ENCODE data around the gene GNG7.

Gene GNG7

GRCh38 chr19:2577722-2578335 lies 124.7 kb downstream of the GNG7 start:
- TF ChIP-seq, protein P1, sequence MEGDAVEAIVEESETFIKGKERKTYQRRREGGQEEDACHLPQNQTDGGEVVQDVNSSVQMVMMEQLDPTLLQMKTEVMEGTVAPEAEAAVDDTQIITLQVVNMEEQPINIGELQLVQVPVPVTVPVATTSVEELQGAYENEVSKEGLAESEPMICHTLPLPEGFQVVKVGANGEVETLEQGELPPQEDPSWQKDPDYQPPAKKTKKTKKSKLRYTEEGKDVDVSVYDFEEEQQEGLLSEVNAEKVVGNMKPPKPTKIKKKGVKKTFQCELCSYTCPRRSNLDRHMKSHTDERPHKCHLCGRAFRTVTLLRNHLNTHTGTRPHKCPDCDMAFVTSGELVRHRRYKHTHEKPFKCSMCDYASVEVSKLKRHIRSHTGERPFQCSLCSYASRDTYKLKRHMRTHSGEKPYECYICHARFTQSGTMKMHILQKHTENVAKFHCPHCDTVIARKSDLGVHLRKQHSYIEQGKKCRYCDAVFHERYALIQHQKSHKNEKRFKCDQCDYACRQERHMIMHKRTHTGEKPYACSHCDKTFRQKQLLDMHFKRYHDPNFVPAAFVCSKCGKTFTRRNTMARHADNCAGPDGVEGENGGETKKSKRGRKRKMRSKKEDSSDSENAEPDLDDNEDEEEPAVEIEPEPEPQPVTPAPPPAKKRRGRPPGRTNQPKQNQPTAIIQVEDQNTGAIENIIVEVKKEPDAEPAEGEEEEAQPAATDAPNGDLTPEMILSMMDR (IDR thresholded peaks at IDR 0.05; ENCODE audit: poor library complexity, severe bottlenecking) = no peak
- H3K27me3 ChIP-seq (ENCODE audit: insufficient read depth, poor library complexity, severe bottlenecking) = no peaks in the 10 kb centered on the region
- H3K36me3 ChIP-seq (ENCODE audit: low read depth) = no peaks in the 10 kb centered on the region
- H3K9me3 ChIP-seq (ENCODE audit: severe bottlenecking) = peaks cover 5% of the 10 kb centered on the region
- H3K4me1 ChIP-seq (ENCODE audit: insufficient read depth, poor library complexity, severe bottlenecking) = peaks cover 10% of the 10 kb centered on the region
- DNase-seq (ENCODE audit: low spot score) (no peak), ATAC-seq (ENCODE audit: low read depth) (no peak)
- H3K4me3 ChIP-seq (ENCODE audit: severe bottlenecking) = no peak overlapping the region
- H3K27ac ChIP-seq (ENCODE audit: poor library complexity, severe bottlenecking) = peak overlapping the region; percentile 82

- TF ChIP-seq, protein P1 (IDR thresholded peaks at IDR 0.05; ENCODE audit: poor library complexity, severe bottlenecking) = no peak
- Histone ChIP-seq H3K9me3 (ENCODE audit: severe bottlenecking) (no peaks in the 10 kb centered on the region), H3K36me3 (ENCODE audit: low read depth) (no peaks in the 10 kb centered on the region), H3K4me1 (ENCODE audit: insufficient read depth, poor library complexity, severe bottlenecking) (peaks cover 10% of the 10 kb centered on the region), H3K27me3 (ENCODE audit: insufficient read depth, poor library complexity, severe bottlenecking) (no peaks in the 10 kb centered on the region), H3K27ac (ENCODE audit: poor library complexity, severe bottlenecking) (no peak overlapping the region), H3K4me3 (ENCODE audit: severe bottlenecking) (no peak overlapping the region)
- no peak for DNase-seq (ENCODE audit: low spot score)
- ATAC-seq (ENCODE audit: low read depth) = no peak
Measured at GRCh38 chr19:2575734-2576481, 126.6 kb downstream of the GNG7 start.

GRCh38 chr19:2574971-2575630 lies 127.4 kb downstream of the GNG7 start:
- Histone ChIP-seq H3K9me3 (ENCODE audit: severe bottlenecking) (no peaks in the 10 kb centered on the region), H3K4me1 (ENCODE audit: insufficient read depth, poor library complexity, severe bottlenecking) (peaks cover 10% of the 10 kb centered on the region), H3K27ac (ENCODE audit: poor library complexity, severe bottlenecking) (no peak overlapping the region), H3K27me3 (ENCODE audit: insufficient read depth, poor library complexity, severe bottlenecking) (no peaks in the 10 kb centered on the region), H3K4me3 (ENCODE audit: severe bottlenecking) (no peak overlapping the region), H3K36me3 (ENCODE audit: low read depth) (no peaks in the 10 kb centered on the region)
- ATAC-seq (ENCODE audit: low read depth) = no peak
- DNase-seq (ENCODE audit: low spot score) = no peak
- TF ChIP-seq, protein P1 (IDR thresholded peaks at IDR 0.05; ENCODE audit: poor library complexity, severe bottlenecking) = no peak

DNA sequence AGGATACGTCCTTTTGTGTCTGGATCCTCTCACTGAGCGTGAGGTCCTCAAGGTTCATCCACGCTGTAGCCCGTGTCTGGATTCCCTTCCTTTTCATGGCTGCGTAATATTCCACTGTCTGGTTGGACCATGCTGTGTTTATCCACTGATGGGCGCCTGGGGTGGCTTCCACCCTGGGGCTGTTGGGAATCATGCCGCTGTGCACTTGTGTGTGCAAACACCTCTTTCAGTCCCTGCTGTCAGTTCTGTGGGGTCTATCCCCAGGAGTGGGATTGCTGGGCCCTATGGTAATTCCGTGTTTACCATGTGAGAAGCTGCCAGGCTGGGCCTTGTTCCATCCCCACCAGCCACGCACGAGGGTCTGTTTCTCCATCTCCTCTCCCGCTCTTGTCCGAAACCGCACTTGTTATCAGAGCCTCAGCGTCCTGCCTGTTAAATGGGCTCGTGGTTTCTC lies 128.0 kb downstream of the GNG7 start:
- TF ChIP-seq, protein P1 (IDR thresholded peaks at IDR 0.05; ENCODE audit: poor library complexity, severe bottlenecking) = no peak
- no peaks in the 10 kb centered on the region for H3K36me3 ChIP-seq (ENCODE audit: low read depth)
- H3K9me3 ChIP-seq (ENCODE audit: severe bottlenecking) = no peaks in the 10 kb centered on the region
- ATAC-seq (ENCODE audit: low read depth) = no peak
- DNase-seq (ENCODE audit: low spot score) = no peak
- H3K4me3 ChIP-seq (ENCODE audit: severe bottlenecking) = no peak overlapping the region
- no peaks in the 10 kb centered on the region for H3K27me3 ChIP-seq (ENCODE audit: insufficient read depth, poor library complexity, severe bottlenecking)
- H3K4me1 ChIP-seq (ENCODE audit: insufficient read depth, poor library complexity, severe bottlenecking) = peaks cover 10% of the 10 kb centered on the region
- no peak overlapping the region for H3K27ac ChIP-seq (ENCODE audit: poor library complexity, severe bottlenecking)
